KOPT-K1 (cell line): ENCODE measurements around the gene SIL1.

Experiments used
- H3K27ac ChIP-seq: fragments of 200-600 bp; sonication (generic); 2 replicates; pipeline ENCODE4 v1.5.1; 2016; ENCODE audit warnings: antibody characterized with exemption, mild to moderate bottlenecking, low read depth, low read length; ENCODE audit not compliant: poor library complexity, severe bottlenecking
- H3K36me3 ChIP-seq: fragments of 200-600 bp; sonication (generic); 2 replicates; pipeline ENCODE4 v1.5.1; 2017; ENCODE audit warnings: antibody characterized with exemption, mild to moderate bottlenecking, low read length, moderate library complexity; ENCODE audit not compliant: insufficient read depth
- H3K9me3 ChIP-seq: fragments of 200-600 bp; sonication (generic); 2 replicates; pipeline ENCODE4 v1.5.1; 2017; ENCODE audit warnings: antibody characterized with exemption, low read length, mild to moderate bottlenecking; ENCODE audit not compliant: insufficient read depth, poor library complexity, severe bottlenecking

SIL1 gene

DNA sequence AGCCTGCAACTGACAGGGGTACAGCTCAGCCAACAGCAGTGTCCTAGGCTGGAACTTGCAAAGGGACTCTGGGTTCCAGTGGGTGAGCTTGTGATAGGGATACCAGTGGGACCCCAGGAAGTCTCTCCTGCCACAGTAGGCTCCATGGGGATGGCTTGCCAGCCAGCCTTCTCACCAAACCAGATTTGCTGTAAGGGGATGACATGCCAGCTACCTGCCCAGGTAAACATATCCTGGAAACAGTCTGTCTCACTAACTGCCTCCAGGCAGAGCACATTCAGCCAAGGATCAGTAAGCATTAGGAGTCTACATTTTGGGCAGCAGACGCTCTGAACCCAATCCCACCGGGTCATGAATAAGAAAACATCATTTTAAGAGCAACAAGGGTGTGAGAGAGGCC lies 49.9 kb downstream of the SIL1 start:
- Histone ChIP-seq H3K9me3 (no peaks in the 10 kb centered on the region), H3K27ac (no peak overlapping the region), H3K36me3 (no peaks in the 10 kb centered on the region)

DNA sequence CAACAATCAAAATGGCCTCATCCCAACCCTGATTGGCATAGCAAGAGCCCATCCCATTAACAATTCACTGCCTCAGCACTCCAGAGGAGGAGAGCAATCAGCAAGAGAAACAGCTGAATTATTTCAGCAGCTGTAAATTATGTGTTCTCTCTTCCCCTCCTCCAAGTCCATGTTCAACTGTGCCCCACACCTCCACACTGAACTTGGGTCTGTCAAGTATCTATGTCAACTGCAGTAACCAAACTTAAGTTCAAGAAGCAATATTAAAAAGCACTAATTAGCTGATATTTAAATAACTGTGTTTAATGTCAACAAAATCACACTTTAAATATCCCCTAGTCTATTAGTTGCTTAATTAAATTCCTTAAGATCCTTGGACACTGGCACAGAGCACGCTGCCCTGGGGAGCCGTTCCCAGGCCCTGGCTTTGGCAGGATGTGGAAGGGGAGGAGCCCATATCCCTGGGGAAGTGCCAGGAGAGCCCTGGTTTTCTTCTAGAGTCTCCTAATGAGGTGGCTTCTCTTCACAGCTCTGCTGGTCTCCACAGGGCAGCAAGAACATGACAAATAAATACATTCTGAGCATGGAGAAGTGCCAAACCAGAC lies 50.6 kb downstream of the SIL1 start:
- no peaks in the 10 kb centered on the region for H3K36me3 ChIP-seq

GRCh38 chr5:139146809-139147482 lies 51.2 kb downstream of the SIL1 start:
- Histone ChIP-seq H3K9me3 (no peaks in the 10 kb centered on the region), H3K36me3 (no peaks in the 10 kb centered on the region), H3K27ac (no peak overlapping the region)

More for the DNA sequence above, 50.6 kb downstream of the SIL1 start:
- Histone ChIP-seq H3K27ac (no peak overlapping the region), H3K9me3 (no peaks in the 10 kb centered on the region)

DNA sequence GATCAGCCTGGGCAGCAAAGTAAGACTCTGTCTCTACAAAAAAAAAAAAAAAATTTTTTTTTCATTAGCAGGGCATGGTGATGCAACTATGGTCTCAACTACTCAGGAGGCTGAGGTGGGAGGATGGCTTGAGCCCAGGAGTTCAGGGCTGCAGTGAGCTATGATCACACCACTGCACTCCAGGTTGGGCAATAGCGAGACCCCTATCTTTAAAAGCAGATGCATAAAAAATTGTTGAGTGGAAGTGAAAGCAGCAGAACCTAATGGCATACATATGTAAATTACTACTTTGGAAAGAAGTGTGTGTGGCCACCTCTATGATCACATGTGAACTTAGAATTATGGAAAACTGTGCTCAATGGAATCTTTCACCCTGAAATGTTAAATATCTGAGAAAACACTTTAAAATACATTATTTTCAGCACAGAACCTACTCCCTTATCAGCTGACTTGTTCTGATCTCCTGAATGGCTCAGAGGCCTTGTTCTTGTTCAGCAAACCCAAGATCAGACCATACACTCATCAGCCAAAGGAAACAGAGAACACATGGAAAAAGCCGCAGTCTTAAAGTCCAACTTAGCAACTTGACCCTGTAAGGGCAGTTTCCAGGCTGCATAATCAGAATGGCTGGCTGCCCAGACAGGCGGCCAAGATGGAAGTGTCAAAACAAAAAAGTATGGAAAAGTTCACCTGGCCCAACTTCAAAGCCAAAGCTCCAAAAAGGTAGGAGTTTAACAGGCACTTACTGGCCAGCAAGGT lies 56.5 kb downstream of the SIL1 start:
- no peak overlapping the region for H3K27ac ChIP-seq
- no peaks in the 10 kb centered on the region for H3K9me3 ChIP-seq
- H3K36me3 ChIP-seq: no peaks in the 10 kb centered on the region

DNA sequence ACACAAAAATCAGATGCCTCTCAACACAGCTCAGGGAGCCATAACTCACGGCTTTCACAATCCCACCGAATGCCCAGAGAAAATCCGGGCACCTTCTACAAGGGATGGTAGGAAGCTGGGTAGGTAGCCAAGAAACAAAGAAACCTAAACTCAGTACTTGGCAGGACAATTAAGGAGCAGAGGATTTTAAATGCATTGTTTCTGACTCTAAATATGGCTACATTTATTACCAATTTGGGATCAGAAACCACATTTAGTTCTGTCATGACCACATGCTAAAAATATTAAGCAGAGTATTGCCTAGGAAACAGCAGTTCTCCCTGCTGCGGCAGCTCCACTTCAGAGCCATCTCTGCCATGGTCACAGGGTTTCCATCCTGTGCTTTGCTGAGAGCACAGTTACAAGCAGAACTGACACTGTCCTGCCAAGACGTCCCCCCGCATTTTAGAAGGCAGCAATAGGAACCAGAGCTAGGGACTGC lies 57.5 kb downstream of the SIL1 start:
- Histone ChIP-seq H3K36me3 (no peaks in the 10 kb centered on the region), H3K27ac (no peak overlapping the region), H3K9me3 (no peaks in the 10 kb centered on the region)

DNA sequence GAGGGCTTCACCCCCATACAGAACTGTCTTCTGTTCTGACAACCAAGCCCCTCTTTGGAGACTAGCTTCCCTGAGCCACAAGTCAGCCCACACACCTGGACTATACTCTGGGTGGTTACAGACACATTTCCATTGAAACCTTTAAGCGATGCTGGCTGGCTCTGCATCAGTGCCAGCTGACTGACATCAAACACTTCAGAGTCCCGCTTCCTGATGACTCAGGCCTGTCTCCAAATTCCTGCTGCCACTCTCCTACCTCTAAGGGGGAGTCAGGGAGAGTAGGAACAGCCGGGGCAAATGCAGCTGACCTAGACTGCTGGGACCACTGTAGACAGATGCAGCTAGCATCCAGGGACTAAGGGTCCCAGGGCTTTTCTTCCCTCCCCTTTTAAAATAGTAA lies 59.4 kb downstream of the SIL1 start:
- H3K27ac ChIP-seq: no peak overlapping the region
- no peaks in the 10 kb centered on the region for H3K9me3 ChIP-seq
- H3K36me3 ChIP-seq: no peaks in the 10 kb centered on the region

- Histone ChIP-seq H3K27ac (no peak overlapping the region), H3K36me3 (no peaks in the 10 kb centered on the region), H3K9me3 (no peaks in the 10 kb centered on the region)
Observed at GRCh38 chr5:139138109-139138508, 60.1 kb downstream of the SIL1 start.

DNA sequence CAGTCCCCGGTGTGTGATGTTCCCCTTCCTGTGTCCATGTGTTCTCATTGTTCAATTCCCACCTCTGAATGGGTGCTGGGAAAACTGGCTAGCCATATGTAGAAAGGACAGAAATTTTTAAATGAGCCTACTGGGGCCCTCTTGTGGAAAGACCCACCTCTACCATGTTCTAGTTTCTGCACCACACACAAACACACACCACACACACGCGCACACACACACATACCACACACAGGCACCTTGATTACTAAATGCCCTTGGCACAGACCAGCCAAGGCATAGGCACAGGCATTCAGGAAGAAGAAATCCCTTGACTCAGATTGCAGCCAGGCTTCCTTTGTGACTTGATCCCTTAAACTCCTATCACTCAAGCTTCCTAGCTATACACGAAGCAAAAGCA lies 60.5 kb downstream of the SIL1 start:
- H3K36me3 ChIP-seq: no peaks in the 10 kb centered on the region
- no peaks in the 10 kb centered on the region for H3K9me3 ChIP-seq
- H3K27ac ChIP-seq: no peak overlapping the region

GRCh38 chr5:139134906-139135305 lies 63.3 kb downstream of the SIL1 start:
- Histone ChIP-seq H3K27ac (no peak overlapping the region), H3K36me3 (no peaks in the 10 kb centered on the region), H3K9me3 (no peaks in the 10 kb centered on the region)

GRCh38 chr5:139133282-139133681 lies 64.9 kb downstream of the SIL1 start:
- H3K36me3 ChIP-seq: no peaks in the 10 kb centered on the region

DNA sequence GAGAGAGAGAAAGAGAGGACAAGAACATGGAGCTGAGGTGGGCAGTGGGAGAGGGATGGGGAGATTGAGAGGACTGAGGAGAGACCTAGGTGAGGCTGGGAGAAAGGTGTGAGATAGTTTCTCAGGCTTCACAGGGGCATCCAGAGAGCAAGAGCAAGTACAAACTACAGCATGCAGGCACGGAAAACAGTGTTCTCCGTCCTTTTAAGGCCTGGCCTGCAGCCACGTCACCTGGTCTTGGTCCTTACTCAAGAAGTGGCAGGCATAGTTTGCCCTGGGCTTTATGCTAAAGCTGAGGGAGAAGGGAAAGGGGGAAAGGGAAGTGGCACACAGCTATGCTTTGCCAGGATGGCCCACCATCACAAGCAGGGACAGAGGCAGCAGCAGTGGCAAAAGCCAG lies 65.7 kb downstream of the SIL1 start:
- no peaks in the 10 kb centered on the region for H3K36me3 ChIP-seq
- H3K9me3 ChIP-seq: no peaks in the 10 kb centered on the region
- H3K27ac ChIP-seq: no peak overlapping the region

More at GRCh38 chr5:139133282-139133681, 64.9 kb downstream of the SIL1 start:
- Histone ChIP-seq H3K27ac (no peak overlapping the region), H3K9me3 (no peaks in the 10 kb centered on the region)

DNA sequence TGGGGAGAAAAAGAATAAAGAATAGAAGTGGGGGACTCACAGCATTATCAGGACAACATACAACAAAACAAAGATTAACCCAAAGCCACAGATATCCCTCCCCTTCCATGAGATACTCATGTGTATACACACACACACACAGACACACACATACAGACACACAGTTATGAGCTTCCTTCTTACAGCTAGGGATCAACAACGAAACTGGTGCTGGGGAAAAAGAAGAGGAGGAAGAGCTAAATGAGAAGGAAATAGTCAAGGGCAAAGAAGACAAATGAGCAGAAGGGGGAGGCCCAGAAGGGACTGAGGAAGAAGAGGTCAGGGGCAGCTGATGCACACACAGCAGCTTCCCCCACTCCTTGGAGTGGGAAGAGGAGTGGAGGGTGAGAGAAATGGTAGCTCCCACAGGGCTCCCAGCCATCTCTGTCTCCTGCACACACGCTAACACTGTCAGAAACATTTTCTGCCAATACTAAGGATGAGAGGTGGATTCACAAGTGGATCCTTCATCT lies 66.2 kb downstream of the SIL1 start:
- Histone ChIP-seq H3K36me3 (no peaks in the 10 kb centered on the region), H3K27ac (no peak overlapping the region)

GRCh38 chr5:139131465-139131864 lies 66.7 kb downstream of the SIL1 start:
- Histone ChIP-seq H3K36me3 (no peaks in the 10 kb centered on the region), H3K9me3 (no peaks in the 10 kb centered on the region), H3K27ac (no peak overlapping the region)

More for the DNA sequence above, 66.2 kb downstream of the SIL1 start:
- no peaks in the 10 kb centered on the region for H3K9me3 ChIP-seq

DNA sequence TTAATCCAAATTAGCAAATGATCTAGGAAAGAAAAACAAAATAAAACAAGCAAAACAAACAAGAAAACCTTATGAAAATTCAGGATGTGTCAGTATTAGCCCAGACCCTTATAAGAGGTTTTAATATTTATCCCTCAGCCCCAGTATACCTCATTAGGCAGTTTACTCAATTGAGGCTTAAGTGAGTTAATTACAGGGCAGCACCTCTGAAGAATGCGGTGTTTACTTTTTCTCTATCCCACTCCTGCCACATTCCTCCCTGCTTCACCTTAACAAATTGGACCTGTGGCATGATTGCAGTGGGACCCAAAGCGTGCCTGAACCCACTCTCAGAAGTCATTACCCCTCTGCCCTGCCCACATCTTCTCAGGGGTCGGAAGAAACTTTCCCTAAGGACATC lies 67.1 kb downstream of the SIL1 start:
- H3K9me3 ChIP-seq: no peaks in the 10 kb centered on the region
- no peak overlapping the region for H3K27ac ChIP-seq

DNA sequence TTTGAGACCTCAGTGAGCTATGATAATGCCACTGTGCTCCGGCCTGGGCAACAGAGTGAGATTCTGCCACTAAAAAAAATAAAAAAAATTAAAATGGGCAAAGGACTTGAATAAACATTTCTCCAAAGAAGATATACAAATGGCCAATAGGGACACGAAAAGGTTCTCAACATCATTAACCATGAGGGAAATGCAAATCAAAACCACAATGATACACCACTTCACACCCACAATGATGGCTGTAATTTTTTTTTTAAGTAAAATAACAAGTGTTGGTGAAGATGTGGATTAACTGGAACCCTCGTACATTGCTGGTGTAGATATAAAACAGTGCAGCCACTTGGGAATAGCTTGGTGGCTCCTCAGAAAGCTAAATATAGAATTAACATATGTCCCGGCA lies 68.0 kb downstream of the SIL1 start:
- H3K36me3 ChIP-seq: no peaks in the 10 kb centered on the region
- no peaks in the 10 kb centered on the region for H3K9me3 ChIP-seq
- H3K27ac ChIP-seq: no peak overlapping the region

More for the DNA sequence above, 67.1 kb downstream of the SIL1 start:
- no peaks in the 10 kb centered on the region for H3K36me3 ChIP-seq
